Fibroblast of mammary gland (primary cell): ENCODE measurements around the gene ANO4.
A peak's percentile ranks its signal among the peaks of the same experiment; 100 is the strongest.

Experiments
- DNase-seq: peaks from one replicate; pipeline ENCODE4 v3.0.0-alpha.2; 2010; ENCODE audit warnings: low read depth
- H3K4me3 ChIP-seq: 2 replicates; pipeline ENCODE4 v1.5.1; 2011; ENCODE audit warnings: low read depth, mild to moderate bottlenecking, low read length, moderate library complexity; ENCODE audit not compliant: control insufficient read depth
- TF ChIP-seq, protein P1 (sequence below): conservative IDR thresholded peaks from 2 replicates; pipeline ENCODE4 v1.5.1; 2011; ENCODE audit warnings: low read depth, low read length, inconsistent platforms; ENCODE audit not compliant: control insufficient read depth, insufficient read depth

Gene ANO4

DNA sequence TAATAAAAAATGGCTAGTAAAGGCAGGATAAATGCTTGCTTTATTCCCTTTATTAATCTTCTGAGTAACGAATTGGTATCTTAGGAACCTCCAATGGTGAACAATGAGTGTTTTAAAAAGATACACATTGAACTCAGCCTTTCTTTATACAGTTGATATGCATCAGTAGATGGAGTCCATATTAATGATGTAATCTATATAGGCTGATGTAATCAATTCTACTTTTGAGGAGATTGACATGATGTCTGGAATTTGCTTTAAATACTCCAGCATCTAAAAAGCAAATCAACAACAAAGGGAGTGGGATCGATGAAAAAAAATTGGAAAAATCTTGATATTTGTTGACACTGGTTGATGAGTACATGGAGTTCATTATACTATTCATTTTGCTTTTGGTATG, 106.2 kb downstream of the ANO4 start:
- TF ChIP-seq, protein P1, sequence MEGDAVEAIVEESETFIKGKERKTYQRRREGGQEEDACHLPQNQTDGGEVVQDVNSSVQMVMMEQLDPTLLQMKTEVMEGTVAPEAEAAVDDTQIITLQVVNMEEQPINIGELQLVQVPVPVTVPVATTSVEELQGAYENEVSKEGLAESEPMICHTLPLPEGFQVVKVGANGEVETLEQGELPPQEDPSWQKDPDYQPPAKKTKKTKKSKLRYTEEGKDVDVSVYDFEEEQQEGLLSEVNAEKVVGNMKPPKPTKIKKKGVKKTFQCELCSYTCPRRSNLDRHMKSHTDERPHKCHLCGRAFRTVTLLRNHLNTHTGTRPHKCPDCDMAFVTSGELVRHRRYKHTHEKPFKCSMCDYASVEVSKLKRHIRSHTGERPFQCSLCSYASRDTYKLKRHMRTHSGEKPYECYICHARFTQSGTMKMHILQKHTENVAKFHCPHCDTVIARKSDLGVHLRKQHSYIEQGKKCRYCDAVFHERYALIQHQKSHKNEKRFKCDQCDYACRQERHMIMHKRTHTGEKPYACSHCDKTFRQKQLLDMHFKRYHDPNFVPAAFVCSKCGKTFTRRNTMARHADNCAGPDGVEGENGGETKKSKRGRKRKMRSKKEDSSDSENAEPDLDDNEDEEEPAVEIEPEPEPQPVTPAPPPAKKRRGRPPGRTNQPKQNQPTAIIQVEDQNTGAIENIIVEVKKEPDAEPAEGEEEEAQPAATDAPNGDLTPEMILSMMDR, result no peak
- H3K4me3 ChIP-seq, result no peak overlapping the region
- no peak for DNase-seq

DNA sequence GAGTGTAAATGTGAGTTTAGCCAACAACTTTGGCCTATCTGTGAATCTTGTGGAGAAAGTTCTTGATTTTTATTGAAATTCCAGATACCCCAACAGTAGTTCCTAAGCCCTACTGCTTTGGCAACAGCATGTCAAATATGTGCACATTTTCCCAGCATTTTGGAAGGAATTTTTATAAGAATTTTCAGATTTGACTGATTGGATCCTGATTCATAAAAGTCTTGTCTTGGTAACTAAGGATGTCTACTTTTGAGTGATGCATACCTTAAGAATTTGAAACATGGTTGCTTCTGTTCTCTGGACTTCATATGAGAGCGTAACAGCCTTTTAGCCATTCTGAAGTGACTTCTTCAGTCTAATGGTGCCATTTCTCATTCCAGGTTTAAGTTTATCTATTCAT, 106.7 kb downstream of the ANO4 start:
- H3K4me3 ChIP-seq, result no peak overlapping the region
- TF ChIP-seq, protein P1, result no peak
- DNase-seq, result no peak

DNA sequence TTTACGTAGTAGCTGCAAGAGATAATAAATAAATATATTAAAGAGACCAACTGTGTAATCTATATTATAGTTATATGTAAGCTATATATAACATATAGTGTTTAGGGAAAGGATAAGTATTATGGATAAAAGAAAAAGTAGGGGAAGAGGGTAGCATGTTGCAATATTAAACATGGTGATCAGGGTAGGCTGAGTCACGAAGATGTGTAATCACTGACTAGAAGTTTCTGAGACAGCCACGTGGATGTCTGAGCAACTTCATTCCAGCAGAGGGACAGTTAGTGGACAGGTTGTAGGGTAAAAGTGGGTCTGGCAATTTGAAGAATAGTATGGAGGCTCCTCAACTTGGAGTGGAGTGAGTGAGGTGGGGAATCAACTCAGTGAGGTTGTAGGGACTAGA, 109.7 kb downstream of the ANO4 start:
- DNase-seq, result peak; percentile 76
- no peak overlapping the region for H3K4me3 ChIP-seq
- TF ChIP-seq, protein P1, result no peak

DNA sequence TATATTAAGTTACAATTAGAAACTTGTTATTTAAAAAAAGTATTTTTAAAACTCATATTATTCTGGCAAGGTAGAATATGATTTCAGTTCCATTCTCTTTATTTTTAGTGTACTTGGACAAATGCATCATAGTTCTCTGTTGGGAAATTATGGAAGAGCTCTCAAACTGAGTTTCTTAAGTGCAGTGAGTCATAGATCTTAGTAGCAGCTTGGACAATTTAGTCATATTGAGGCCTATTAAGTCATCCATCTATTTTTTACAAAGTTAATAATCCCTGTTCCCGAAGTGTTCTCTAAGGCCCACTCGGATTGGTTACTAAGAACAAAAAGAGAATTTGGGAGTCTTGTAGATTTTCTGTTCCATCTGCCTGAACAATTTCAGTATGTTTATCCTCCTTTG, 113.9 kb downstream of the ANO4 start:
- DNase-seq, result peak; percentile 95
- TF ChIP-seq, protein P1, result no peak
- no peak overlapping the region for H3K4me3 ChIP-seq

DNA sequence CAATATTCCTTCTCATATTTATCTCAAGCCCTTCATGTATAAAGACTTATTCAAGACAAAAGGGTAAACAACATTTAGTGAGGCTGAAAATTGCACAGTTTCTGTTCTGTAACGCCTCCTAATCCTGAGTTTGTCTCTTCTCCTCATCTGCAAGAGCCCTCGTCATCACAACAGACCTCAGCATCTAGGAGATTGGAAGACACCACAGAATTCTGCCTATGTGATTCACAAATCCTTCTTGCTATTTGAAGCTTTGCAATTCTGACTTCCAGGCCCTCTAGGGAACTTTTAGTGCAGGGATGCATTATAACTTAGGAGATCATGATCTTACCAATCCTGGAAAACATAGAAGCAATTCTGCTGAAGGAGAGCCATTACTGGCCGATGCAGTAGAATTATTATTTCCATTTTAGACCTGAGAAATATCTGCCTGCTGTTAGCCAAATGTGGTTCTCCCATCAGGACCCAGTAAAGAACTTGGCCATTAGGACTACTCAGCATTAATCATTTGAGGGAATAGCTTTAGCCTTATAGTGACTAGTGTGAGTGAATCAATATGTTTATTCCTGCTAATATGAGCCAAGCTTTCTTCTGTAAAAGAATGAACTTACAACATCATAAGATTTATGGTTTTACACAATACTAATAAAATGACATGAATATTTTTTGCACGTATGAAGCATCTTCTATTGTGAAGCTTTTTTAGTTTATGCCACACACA, 119.5 kb downstream of the ANO4 start:
- TF ChIP-seq, protein P1, result no peak
- DNase-seq, result peak; percentile 79
- H3K4me3 ChIP-seq, result no peak overlapping the region

DNA sequence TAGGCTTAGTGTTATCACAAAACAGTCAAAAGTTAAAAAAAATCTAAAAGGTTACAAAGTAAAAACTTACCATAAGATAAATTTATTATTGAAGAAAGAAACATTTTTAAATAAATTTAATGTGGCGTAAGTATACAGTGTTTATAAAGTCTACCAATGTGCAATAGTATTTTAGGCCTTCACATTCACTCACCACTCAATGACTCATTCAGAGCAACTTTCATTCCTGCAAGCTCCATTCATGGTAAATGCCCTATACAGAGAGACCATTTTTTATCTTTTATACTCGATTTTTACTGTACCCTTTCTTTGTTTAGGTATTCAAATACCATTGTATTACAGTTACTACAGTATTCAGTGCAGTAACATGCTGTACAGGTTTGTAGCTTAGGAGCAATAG, 124.5 kb downstream of the ANO4 start:
- TF ChIP-seq, protein P1, result no peak
- peak; percentile 43 for DNase-seq
- H3K4me3 ChIP-seq, result no peak overlapping the region

DNA sequence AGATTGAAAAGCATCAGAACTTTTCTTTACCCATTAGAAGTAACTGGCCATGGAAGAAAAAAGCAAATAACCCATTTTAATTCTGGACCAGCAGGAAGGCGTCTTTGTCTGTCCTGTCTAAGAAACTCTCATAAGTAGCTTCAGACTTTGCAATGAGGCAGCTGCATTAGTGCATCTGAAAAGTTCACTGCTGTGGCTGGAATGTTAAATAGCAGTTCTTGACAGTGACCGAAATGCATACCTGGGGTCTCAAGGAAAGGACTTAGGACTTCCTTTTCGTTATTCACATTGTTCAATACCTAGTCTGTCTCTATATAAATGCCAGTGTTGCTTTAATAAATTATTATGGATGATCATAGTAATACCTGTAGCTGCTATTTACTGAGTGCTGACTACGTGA, 125.9 kb downstream of the ANO4 start:
- no peak for DNase-seq
- TF ChIP-seq, protein P1, result no peak
- H3K4me3 ChIP-seq, result no peak overlapping the region
